Skeletal muscle cell (primary cell): ENCODE results near the gene AIP.
"Not testable (repeated sequence)": the region's sequence is repeated elsewhere in the genome, so short reads cannot be mapped to it uniquely, and the experiment has no call there.

ENCODE experiments used
- DNase-seq: peaks from one replicate; pipeline ENCODE4 v3.0.0-alpha.2; 2010; ENCODE audit warnings: low read depth
- H3K4me3 ChIP-seq: 2 replicates; pipeline ENCODE4 v1.5.1; 2011; ENCODE audit warnings: low read depth, mild to moderate bottlenecking, control low read depth, low read length, moderate library complexity

Gene AIP

DNA sequence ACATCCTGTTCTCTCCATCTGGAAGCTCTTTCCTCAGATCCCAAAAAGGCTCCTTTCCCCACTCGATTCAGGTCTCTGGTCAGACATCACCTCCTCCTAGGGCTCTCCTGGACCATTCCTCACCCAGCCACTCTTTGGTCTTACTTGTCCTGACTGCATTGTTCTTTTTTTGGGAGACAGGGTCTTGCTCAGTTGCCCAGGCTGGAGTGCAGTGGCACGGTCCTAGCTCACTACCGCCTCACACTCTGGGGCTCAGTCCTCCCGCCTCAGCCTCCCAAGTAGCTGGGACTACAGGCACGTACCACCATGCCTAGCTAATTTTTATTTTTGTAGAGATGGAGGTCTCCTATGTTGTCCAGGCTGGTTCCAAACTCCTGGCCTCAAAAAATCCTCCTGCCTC lies 37.3 kb upstream of the AIP start:
- no peak for DNase-seq
- no peak overlapping the region for H3K4me3 ChIP-seq

- no peak overlapping the region for H3K4me3 ChIP-seq
- DNase-seq: no peak
Observed at GRCh38 chr11:67448220-67448609, 34.6 kb upstream of the AIP start.

DNA sequence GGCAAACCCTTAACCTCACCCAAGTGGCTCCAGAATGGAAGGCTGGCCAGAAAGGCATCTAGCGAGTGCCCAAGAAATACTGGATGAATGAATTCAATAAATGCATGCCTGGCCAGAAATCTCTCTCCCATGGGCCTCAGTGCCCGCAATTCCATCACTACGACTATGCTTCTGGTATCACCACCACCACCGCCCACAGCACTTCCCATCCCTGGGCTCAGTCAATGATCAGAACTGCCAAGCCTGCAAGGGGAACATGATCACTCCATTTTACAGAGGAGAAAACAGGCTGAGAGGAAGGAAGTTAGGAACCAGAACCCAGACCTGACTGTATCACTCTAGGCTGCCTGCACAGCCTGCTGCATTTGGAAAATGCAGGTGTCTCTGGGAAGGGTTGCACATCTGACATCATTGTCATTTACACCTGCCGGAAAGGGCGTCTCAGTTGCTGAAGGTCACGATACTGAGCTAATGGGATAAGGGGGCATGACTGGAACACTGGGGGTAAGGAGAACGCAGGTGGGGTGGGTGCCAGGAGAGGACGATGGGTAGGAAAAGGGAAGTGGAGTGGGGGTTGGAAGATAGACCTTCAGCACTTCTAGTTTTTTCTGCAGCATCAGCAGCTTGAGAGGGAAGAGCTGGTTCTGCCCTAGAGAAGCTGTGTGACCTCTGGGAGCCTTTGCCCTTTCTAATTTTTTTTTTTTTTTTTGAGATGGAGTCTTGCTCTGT lies 33.5 kb upstream of the AIP start:
- H3K4me3 ChIP-seq: no peak overlapping the region
- DNase-seq: no peak

DNA sequence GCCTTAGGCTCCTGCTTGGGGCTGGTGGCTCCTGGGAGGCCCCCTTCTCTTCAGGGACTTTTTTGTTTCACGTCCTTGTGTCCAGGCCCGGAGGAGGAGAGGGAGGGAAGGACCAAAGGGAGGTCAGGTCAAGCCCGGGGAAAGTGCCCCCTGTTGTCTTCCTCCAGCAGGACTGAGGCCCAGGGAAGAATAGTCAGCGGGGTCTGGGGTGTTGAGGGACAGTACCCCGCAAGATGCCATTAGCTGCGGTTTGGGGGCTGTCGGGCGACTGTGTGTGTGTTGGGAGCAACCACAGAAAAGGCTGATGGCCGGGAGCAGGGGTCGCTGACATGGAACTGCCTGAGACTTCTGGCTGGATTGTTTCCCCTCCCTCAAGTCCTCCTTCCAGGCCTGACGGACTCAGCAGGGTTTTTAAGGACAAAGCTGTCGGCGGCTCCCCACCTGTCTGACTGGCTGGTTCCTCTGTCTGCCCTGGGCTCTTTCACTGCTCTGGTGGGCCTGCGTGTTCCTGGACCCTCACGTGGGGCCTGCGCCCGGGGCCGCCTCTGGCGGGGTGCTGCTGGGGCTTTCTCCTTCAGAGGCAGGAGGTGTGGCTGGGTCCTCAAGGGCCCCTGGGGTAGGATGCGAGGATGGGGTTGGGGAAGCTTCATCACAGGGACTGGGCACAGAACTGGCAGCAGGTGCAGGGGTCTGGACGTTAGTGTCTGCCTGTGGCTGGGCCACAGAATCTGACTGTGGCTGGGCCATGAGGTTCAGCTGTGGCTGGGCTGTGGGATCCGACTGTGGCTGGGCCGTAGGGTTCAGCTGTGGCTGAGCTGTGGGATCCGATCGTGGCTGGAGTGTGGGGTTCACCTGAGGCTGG lies 31.8 kb upstream of the AIP start:
- no peak overlapping the region for H3K4me3 ChIP-seq
- DNase-seq: no peak

DNA sequence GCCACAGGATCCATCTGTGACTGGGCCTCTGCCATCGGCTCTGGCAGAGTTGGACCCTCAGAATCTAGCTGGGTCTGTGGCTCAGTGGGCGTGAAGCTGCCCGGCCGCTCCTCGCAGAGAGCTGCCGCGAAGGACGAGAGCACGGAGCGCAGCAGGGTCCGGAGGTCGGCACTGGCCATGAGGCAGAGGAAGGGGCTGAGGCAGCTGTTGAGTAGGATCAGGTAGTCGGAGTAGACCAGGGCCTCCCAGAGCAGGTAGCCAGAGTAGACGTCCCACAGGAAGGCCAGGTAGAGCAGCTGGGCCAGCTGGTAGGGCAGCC lies 31.2 kb upstream of the AIP start:
- no peak for DNase-seq
- H3K4me3 ChIP-seq: no peak overlapping the region

GRCh38 chr11:67452141-67452952 lies 30.5 kb upstream of the AIP start, which contains the start of gene GPR152:
Gene GPR152, minus strand, starts transcription at chr11:67452729. Its CDS starts 5 bp downstream, at chr11:67452724.
- DNase-seq: no peak
- no peak within 1 kb of the TSS for H3K4me3 ChIP-seq

DNA sequence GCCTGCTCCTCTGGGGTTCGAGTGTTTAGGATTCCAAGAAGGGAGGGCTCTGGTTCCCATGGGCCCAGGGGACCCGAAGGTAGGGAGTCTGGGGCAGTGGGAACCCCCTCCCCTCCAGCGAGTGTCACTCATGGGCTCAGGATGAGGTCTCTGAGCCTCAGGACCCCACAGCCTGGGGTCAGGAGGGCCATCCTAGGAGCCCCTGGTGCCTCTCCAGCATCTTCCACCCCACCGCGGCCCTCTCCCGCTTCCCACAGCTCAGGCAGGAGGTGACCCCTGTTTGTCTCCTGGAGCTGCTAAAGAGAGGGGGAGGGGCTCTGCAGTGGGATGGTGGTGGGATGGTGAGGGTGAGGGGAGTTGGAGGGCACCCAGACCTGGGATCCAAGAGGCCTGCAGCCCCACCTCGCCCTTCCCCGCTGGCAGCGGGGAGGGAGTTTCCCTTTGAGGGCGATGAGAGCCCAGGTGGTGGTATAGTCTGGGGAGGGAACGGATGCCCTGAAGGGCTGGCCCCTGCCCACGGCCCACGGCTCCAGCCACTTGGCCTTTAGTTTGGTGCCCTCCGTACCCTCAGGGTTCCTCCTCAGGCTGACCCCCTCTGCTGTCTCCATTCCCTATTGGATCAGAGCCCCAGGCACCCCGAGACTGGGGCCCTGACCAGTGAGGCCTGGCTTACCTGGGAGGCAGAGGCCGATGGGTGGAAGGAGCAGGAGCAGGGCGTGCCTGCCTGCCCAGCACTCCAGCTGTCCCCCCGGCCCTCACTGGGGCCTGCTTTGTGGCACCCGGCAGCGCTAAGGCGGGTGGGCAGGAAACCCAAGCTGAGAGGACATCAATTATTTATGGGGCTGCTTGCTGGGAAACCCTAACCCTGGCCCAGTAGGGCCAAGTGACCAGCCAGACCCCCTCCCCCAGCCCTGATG lies 28.8 kb upstream of the AIP start:
- no peak overlapping the region for H3K4me3 ChIP-seq
- no peak for DNase-seq

- H3K4me3 ChIP-seq: no peak within 1 kb of the TSS
- DNase-seq: no peak
Observed at GRCh38 chr11:67455054-67455453, 27.8 kb upstream of the AIP start, which contains the start of gene CABP4. Gene CABP4, plus strand, starts transcription at chr11:67455354. Its CDS starts 70 bp downstream, at chr11:67455424.

DNA sequence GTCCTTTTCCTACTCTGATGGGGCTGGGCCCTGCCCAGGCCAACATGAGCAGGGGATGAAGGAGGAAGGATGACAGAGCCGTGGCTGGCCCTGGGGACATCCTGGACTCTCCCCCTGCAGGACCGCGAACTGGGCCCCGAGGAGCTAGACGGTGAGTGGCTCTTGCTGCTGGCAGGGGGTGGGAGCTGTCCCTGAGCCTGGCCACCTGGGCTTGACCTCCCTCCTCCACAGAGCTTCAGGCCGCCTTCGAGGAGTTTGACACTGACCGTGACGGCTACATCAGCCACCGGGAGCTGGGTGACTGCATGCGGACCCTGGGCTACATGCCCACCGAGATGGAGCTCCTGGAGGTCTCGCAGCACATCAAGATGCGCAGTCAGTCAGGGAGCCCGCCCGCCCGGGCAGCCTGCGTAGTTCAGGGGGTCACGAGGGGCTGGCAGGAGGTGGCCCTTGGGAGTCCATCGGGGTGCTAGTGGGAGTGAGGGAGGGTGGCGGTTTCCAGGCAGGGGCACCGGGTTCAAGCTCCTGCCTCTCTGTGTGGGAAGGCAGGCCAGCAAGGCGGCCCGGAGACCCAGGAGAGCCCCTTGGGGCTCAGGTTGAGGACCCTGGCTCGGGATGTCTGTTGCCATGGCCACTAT lies 26.6 kb upstream of the AIP start:
- no peak for DNase-seq
- no peak overlapping the region for H3K4me3 ChIP-seq

GRCh38 chr11:67457453-67457852 lies 25.4 kb upstream of the AIP start:
- no peak overlapping the region for H3K4me3 ChIP-seq
- no peak for DNase-seq

GRCh38 chr11:67458266-67458665 lies 24.6 kb upstream of the AIP start:
- no peak for DNase-seq
- H3K4me3 ChIP-seq: no peak overlapping the region

DNA sequence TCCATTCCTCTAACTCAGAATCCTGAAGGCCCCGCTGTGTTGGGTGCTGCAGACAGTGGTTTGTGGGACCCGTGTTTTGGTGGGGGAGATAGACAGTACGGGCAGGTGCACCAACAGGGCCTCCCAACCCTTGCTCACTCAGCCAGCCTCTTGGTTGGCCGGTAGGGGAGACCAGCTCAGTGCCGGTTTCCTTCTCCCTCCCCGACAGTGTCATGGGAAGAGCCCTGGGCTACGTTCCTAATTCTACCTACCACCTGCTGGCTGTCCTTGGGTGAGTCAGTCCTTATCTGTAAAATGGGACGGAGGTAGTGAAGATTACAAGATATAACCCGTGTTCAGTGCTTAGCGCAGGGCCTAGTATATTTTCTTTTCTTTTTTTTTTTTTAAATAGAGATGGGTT lies 19.6 kb upstream of the AIP start:
- no peak for DNase-seq
- no peak overlapping the region for H3K4me3 ChIP-seq

DNA sequence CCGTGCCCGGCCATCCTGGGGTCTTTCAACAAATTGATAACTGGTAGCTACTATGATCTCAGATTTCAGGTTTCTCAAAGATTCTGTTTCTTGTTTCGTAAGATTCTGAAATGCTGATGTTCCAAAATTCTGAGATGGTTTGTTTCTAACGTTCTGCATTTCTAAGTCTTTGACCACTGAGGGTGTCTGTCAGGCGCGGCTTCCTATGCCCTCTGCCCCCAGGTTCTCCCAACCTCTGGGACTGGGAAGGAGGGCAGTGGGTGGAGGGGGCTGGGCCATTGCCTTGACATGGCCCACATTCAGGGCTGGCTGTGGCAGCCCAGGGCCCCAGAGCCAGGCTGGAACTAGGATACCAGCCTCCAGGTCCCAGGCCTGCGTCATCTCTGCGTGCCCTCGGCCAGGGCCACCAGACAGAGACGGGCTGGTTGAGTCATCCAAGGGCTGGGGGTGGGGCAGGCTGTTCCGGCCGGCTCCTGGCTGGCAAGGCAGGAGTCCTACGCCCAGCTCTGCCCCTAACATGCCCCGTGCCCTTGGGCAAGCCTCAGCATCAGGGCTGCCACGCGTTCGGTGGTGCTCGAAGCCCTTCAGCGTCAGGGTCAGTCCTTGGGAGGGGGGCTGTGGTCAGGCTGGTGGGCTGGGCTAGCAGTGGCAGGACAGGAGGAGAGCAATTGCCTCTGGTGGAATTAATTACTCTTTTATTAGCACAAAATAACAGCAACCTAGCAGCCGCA lies 19.0 kb upstream of the AIP start:
- peak overlapping the region; percentile 61 for H3K4me3 ChIP-seq
- no peak for DNase-seq

- peak overlapping the region; percentile 61 for H3K4me3 ChIP-seq
- DNase-seq: no peak
Observed at GRCh38 chr11:67464411-67465188, 18.2 kb upstream of the AIP start.

DNA sequence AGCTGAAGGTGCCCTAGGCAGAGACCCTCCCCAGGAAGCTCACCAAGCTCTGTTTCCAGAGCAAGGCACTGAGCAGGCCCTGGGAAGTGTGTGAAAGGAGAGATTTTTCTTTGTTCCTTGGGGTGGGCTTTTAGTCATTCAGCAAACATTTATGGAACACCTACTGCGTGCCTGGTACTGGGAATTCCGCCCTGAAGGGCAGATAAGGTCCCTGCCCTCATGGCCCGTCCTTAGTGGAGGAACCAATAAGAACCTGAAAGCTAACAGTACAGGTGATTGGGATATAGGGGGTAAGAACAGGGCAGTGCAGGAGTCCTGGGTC lies 17.7 kb upstream of the AIP start:
- H3K4me3 ChIP-seq: peak overlapping the region; percentile 61
- no peak for DNase-seq

DNA sequence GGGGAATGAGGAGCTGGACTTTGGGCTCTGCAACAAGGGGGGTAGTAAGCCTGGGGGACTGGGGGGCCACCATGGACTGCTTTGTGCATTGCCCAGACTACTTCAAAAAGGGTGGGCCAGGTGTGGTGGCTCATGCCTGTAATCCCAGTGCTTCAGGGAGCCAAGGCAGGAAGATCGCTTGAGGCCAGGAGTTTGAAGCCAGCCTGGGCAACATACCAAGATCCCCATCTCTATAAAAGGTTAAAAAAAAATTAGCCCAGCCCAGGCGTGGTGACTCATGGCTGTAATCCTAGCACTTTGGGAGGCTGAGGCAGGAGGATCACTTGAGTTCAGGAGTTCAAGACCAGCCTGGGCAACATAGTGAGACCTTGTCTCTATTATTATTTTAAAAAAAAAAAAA lies 17.3 kb upstream of the AIP start:
- H3K4me3 ChIP-seq, DNase-seq: not testable (repeated sequence)

DNA sequence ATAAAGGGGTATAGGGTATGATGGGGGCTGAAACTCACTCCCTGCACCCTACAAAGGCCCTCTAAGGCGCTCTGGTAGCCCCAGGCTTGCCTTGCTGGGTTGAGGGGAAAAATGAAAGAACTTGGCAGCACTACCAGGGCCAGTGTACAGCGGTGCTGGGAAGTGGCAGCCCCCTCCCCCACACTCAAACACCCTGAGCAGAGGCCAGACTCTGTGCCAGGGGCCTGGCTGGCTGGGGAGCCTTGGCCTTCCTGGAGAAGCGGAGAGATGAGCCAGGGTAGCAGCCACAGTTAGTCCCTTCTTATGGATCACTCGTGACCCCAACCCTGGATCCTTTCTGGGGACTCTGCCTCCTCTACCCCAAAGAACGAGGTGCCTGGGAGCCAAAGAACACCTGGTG lies 16.5 kb upstream of the AIP start:
- no peak for DNase-seq
- no peak overlapping the region for H3K4me3 ChIP-seq
